ENCODE data around the gene GTF2H3.

GTF2H3 gene

DNA sequence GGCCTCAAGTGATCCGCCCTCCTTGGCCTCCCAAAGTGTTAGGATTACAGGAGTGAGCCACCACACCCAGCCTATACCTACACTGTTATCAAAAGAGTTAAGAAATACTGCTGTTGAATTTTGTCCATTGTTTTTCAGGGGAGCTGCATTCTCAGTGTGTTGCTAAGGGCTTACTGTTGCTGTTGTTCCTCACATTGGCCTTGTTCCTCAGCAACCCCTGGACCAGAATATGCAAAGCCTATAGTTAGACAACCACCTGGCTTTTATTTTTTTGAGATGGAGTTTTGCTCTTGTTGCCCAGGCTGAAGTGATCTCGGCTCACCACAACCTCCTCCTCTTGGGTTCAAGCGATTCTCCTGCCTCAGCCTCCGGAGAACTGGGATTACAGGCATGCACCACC is 73.8 kb downstream of the GTF2H3 start:
- no peak for DNase-seq
